Natural killer cell (primary cell): ENCODE measurements around the gene SCAMP4. TPM values are rescaled to one million over a fixed set of nuclear protein-coding genes. Genes with fewer than 3 reads are reported as not detected.

Experiments used
- ATAC-seq, 3 donors: fragments of 150-1000 bp in 2 of 3; fragments of 200-7000 bp in 1 of 3; cut with Tn5 transposase; 1 replicate in 1 of 3; 2 replicates in 2 of 3; pipeline ENCODE4 v1.10.0; 2021; ENCODE audit warnings: mild to moderate bottlenecking in 2 of 3, moderate library complexity in 2 of 3
- DNase-seq, 2 donors: peaks; one replicate each; pipeline versions ENCODE4 v3.0.0 to v3.0.0-alpha.2; 2013 to 2021; ENCODE audit warnings: mixed read lengths in 1 of 2
- H3K27ac ChIP-seq: one replicate; pipeline ENCODE4 v1.5.1; 2013; ENCODE audit warnings: mild to moderate bottlenecking, low read length
- H3K27me3 ChIP-seq: one replicate; pipeline ENCODE4 v1.6.1; 2013; ENCODE audit warnings: low read length; ENCODE audit not compliant: control insufficient read depth, insufficient read depth
- H3K36me3 ChIP-seq: one replicate; pipeline ENCODE4 v1.6.1; 2013; ENCODE audit warnings: low read length; ENCODE audit not compliant: control insufficient read depth, insufficient read depth
- H3K4me1 ChIP-seq: one replicate; pipeline ENCODE4 v1.6.1; 2013; ENCODE audit warnings: low read length; ENCODE audit not compliant: control insufficient read depth, insufficient read depth
- H3K4me3 ChIP-seq: one replicate; pipeline ENCODE4 v1.5.1; 2013; ENCODE audit warnings: low read length
- H3K9me3 ChIP-seq: one replicate; pipeline ENCODE4 v1.6.1; 2013; ENCODE audit warnings: low read length; ENCODE audit not compliant: control insufficient read depth, insufficient read depth
- H3K27ac Mint-ChIP-seq, 2 donors: one replicate each; pipeline ENCODE4 v1.8.0; 2022; ENCODE audit warnings: mild to moderate bottlenecking in 2 of 2, mixed read lengths in 2 of 2, moderate library complexity in 1 of 2
- H3K27me3 Mint-ChIP-seq, 2 donors: one replicate each; pipeline ENCODE4 v1.8.0; 2022; ENCODE audit warnings: low read depth in 2 of 2, mixed read lengths in 2 of 2
- H3K36me3 Mint-ChIP-seq: one replicate; pipeline ENCODE4 v1.8.0; 2022; ENCODE audit warnings: mixed read lengths
- H3K4me1 Mint-ChIP-seq, 2 donors: one replicate each; pipeline ENCODE4 v1.8.0; 2022; ENCODE audit warnings: mixed read lengths in 2 of 2
- H3K4me3 Mint-ChIP-seq: one replicate; pipeline ENCODE4 v1.8.0; 2022; ENCODE audit warnings: mild to moderate bottlenecking, moderate library complexity, mixed read lengths
- H3K9me3 Mint-ChIP-seq, 2 donors: one replicate each; pipeline ENCODE4 v1.8.0; 2022; ENCODE audit warnings: mixed read lengths in 2 of 2
- WGBS: methylation state at CpG from one replicate; pipeline ENCODE4 v1.1.7; 2013; ENCODE audit warnings: missing lambda C conversion rate; ENCODE audit not compliant: insufficient coverage; 5-methylcytosine and 5-hydroxymethylcytosine counted together
- intact Hi-C: fragments of 100-400 bp; cut with micrococcal nuclease; formaldehyde crosslinking; loops from one replicate; pipeline ENCODE4 v1.14.2; 2022
- total RNA-seq, 4 donors: library from RNA; stranded (reverse); fragments of 120-200 nt in 1 of 4; gene quantifications; one replicate each; pipeline versions ENCODE4 v1.2.3 to v1.2.4, GENCODE V29; 2013 to 2022
- TF ChIP-seq, protein P1 (sequence below): fragments of 200-600 bp; IDR thresholded peaks from one replicate; pipeline ENCODE4 v1.8.0; 2022; ENCODE audit warnings: antibody characterized with exemption

Gene SCAMP4
- total RNA-seq, 3 donors from 2014 or later (not counting 1 experiment from before 2014, with no cell fraction given) = 43.1 to 53.7 (median 46.9) TPM

DNA sequence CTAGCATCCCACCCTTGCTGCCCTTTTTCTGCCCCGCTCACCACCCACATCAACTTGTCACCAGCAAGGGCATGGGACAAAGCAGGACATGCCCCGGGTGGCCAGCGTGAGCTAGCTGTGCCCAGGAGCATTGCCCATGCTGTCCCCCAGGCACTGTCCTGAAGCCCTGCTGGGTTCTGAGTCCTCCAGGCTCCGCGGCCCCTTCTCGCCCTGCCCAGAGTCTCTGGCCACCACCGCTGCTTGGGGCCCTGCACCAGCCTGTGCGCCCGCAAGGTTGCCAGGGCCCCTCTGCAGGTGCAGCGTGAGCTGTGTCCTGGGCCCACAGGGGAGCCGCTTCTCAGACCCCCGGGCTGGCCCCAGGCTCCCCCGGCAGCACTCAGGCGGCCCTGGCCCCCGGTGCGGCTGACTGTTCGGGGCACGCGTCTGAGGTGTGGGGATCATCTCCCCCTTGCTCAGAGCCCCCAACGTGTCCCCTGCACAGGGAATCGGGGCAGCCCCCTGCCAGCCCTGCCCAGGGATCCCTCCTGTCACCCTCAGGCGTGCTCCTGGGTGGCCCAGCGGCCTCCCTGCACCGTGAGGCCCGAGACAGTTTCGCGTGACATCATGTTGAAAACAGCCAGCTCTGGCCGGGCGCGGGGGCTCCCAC is 39.8 kb downstream of the SCAMP4 start:
- no peaks in the 10 kb centered on the region for H3K27me3 Mint-ChIP-seq
- TF ChIP-seq, protein P1, sequence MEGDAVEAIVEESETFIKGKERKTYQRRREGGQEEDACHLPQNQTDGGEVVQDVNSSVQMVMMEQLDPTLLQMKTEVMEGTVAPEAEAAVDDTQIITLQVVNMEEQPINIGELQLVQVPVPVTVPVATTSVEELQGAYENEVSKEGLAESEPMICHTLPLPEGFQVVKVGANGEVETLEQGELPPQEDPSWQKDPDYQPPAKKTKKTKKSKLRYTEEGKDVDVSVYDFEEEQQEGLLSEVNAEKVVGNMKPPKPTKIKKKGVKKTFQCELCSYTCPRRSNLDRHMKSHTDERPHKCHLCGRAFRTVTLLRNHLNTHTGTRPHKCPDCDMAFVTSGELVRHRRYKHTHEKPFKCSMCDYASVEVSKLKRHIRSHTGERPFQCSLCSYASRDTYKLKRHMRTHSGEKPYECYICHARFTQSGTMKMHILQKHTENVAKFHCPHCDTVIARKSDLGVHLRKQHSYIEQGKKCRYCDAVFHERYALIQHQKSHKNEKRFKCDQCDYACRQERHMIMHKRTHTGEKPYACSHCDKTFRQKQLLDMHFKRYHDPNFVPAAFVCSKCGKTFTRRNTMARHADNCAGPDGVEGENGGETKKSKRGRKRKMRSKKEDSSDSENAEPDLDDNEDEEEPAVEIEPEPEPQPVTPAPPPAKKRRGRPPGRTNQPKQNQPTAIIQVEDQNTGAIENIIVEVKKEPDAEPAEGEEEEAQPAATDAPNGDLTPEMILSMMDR = no peak
- intact Hi-C loops = no loop called here
- no peaks in the 10 kb centered on the region for H3K36me3 Mint-ChIP-seq
- H3K9me3 ChIP-seq = no peaks in the 10 kb centered on the region
- no peak overlapping the region for H3K4me3 ChIP-seq
- no peak for DNase-seq
- H3K4me1 ChIP-seq = peaks cover 53% of the 10 kb centered on the region
- WGBS = 91% methylated on average over 30 of the region's 30 CpGs
- peaks cover 26 to 42% of the 10 kb centered on the region in 2 donors for H3K4me1 Mint-ChIP-seq
- no peaks in the 10 kb centered on the region for H3K27me3 ChIP-seq
- H3K9me3 Mint-ChIP-seq = no peaks in the 10 kb centered on the region
- H3K27ac Mint-ChIP-seq = no peak overlapping the region
- no peak for ATAC-seq
- H3K27ac ChIP-seq = no peak overlapping the region
- no peak overlapping the region for H3K4me3 Mint-ChIP-seq
- H3K36me3 ChIP-seq = peaks cover 12% of the 10 kb centered on the region

- DNase-seq = peak in 1 of 2 donors; percentile 64
- H3K9me3 ChIP-seq = no peaks in the 10 kb centered on the region
- WGBS = 89% methylated on average over 13 of the region's 18 CpGs
- H3K4me3 ChIP-seq = no peak overlapping the region
- Mint-ChIP-seq H3K36me3 (no peaks in the 10 kb centered on the region), H3K4me1 (peaks cover 22 to 37% of the 10 kb centered on the region in 2 donors), H3K27ac (no peak overlapping the region), H3K27me3 (no peaks in the 10 kb centered on the region), H3K9me3 (no peaks in the 10 kb centered on the region), H3K4me3 (peak overlapping the region; percentile 42)
- no peaks in the 10 kb centered on the region for H3K27me3 ChIP-seq
- TF ChIP-seq, protein P1 = peak; percentile 48
- no peak for ATAC-seq
- intact Hi-C loops = no loop called here
- H3K4me1 ChIP-seq = peaks cover 49% of the 10 kb centered on the region
- peaks cover 12% of the 10 kb centered on the region for H3K36me3 ChIP-seq
- no peak overlapping the region for H3K27ac ChIP-seq
These were observed 40.7 kb downstream of the SCAMP4 start for GRCh38 chr19:1945899-1946298.

GRCh38 chr19:1947651-1948209 is 42.5 kb downstream of the SCAMP4 start:
- TF ChIP-seq, protein P1 = no peak
- Mint-ChIP-seq H3K36me3 (no peaks in the 10 kb centered on the region), H3K9me3 (no peaks in the 10 kb centered on the region), H3K4me3 (no peak overlapping the region), H3K4me1 (peaks cover 20 to 28% of the 10 kb centered on the region in 2 donors), H3K27ac (no peak overlapping the region), H3K27me3 (no peaks in the 10 kb centered on the region)
- no peak for DNase-seq
- Histone ChIP-seq H3K36me3 (peaks cover 19% of the 10 kb centered on the region), H3K4me1 (peaks cover 44% of the 10 kb centered on the region), H3K27me3 (no peaks in the 10 kb centered on the region), H3K9me3 (no peaks in the 10 kb centered on the region), H3K27ac (no peak overlapping the region), H3K4me3 (no peak overlapping the region)
- intact Hi-C loops = no loop called here
- no peak for ATAC-seq
- 85% methylated on average over 34 of the region's 34 CpGs for WGBS
